Measurements from ENCODE around the gene AGPAT2.
"Not testable (repeated sequence)": the region's sequence is repeated elsewhere in the genome, so short reads cannot be mapped to it uniquely, and the experiment has no call there.

AGPAT2 gene

GRCh38 chr9:136643596-136644342, 43.5 kb downstream of the AGPAT2 start:
- DNase-seq = no peak

GRCh38 chr9:136642439-136642921, 44.8 kb downstream of the AGPAT2 start:
- no peak for DNase-seq

- DNase-seq = no peak
These were observed 46.8 kb downstream of the AGPAT2 start for GRCh38 chr9:136640171-136641111.

- DNase-seq = no peak
These were observed 52.4 kb downstream of the AGPAT2 start for GRCh38 chr9:136634904-136635303.

GRCh38 chr9:136632491-136633106, 54.7 kb downstream of the AGPAT2 start:
- not testable (repeated sequence) for DNase-seq

GRCh38 chr9:136632072-136632471, 55.2 kb downstream of the AGPAT2 start:
- not testable (repeated sequence) for DNase-seq

- DNase-seq = peak; percentile 55
These were observed 55.9 kb downstream of the AGPAT2 start for GRCh38 chr9:136631038-136632000.

GRCh38 chr9:136630662-136630992, 56.6 kb downstream of the AGPAT2 start:
- no peak for DNase-seq

- no peak for DNase-seq
These were observed 57.2 kb downstream of the AGPAT2 start for GRCh38 chr9:136629879-136630661.

GRCh38 chr9:136629001-136629878, 58.0 kb downstream of the AGPAT2 start:
- DNase-seq = no peak

- no peak for DNase-seq
These were observed 59.0 kb downstream of the AGPAT2 start for GRCh38 chr9:136628268-136628667.

GRCh38 chr9:136627703-136628102, 59.6 kb downstream of the AGPAT2 start:
- no peak for DNase-seq

- peak; percentile 41 for DNase-seq
These were observed 60.3 kb downstream of the AGPAT2 start for GRCh38 chr9:136626740-136627642.

GRCh38 chr9:136626066-136626725, 61.1 kb downstream of the AGPAT2 start:
- no peak for DNase-seq

- no peak for DNase-seq
These were observed 61.9 kb downstream of the AGPAT2 start for GRCh38 chr9:136625101-136626065.

- no peak for DNase-seq
These were observed 62.9 kb downstream of the AGPAT2 start for GRCh38 chr9:136624184-136624951.

- no peak for DNase-seq
These were observed 63.4 kb downstream of the AGPAT2 start for GRCh38 chr9:136623842-136624183.
